Measurements from ENCODE around the gene SLC6A6.
"Not testable (repeated sequence)": the region's sequence is repeated elsewhere in the genome, so short reads cannot be mapped to it uniquely, and the experiment has no call there.

Gene SLC6A6

GRCh38 chr3:14404631-14405359 lies 2.4 kb downstream of the SLC6A6 start:
- no peaks in the 10 kb centered on the region for H3K27me3 ChIP-seq
- no peak for DNase-seq
- no peaks in the 10 kb centered on the region for H3K9me3 ChIP-seq
- no peaks in the 10 kb centered on the region; the same call in 1 of the 2 replicates for H3K36me3 ChIP-seq
- peak overlapping the region; percentile 74 for H3K4me3 ChIP-seq (ENCODE audit: low read depth, low read length)
- H3K4me1 ChIP-seq = no peaks in the 10 kb centered on the region
- TF ChIP-seq CTCF (IDR thresholded peaks at IDR 0.05; ENCODE audit: low read depth, low read length) = no peak

- Histone ChIP-seq H3K4me3 (ENCODE audit: low read depth, low read length) (no peak overlapping the region), H3K9me3 (no peaks in the 10 kb centered on the region), H3K36me3 (no peaks in the 10 kb centered on the region; the same call in 1 of the 2 replicates), H3K27me3 (no peaks in the 10 kb centered on the region), H3K4me1 (no peaks in the 10 kb centered on the region)
- no peak for TF ChIP-seq CTCF (IDR thresholded peaks at IDR 0.05; ENCODE audit: low read depth, low read length)
- DNase-seq = no peak
Observed at GRCh38 chr3:14405360-14406238, 3.2 kb downstream of the SLC6A6 start.

GRCh38 chr3:14406336-14406735 lies 3.9 kb downstream of the SLC6A6 start:
- H3K36me3 ChIP-seq = no peaks in the 10 kb centered on the region; the same call in 1 of the 2 replicates
- H3K4me3 ChIP-seq (ENCODE audit: low read depth, low read length) = no peak overlapping the region
- no peak for DNase-seq
- no peak for TF ChIP-seq CTCF (IDR thresholded peaks at IDR 0.05; ENCODE audit: low read depth, low read length)
- no peaks in the 10 kb centered on the region for H3K27me3 ChIP-seq
- H3K9me3 ChIP-seq = no peaks in the 10 kb centered on the region
- H3K4me1 ChIP-seq = no peaks in the 10 kb centered on the region

GRCh38 chr3:14406766-14407165 lies 4.4 kb downstream of the SLC6A6 start:
- no peak for DNase-seq
- no peaks in the 10 kb centered on the region for H3K9me3 ChIP-seq
- no peak for TF ChIP-seq CTCF (IDR thresholded peaks at IDR 0.05; ENCODE audit: low read depth, low read length)
- H3K4me3 ChIP-seq (ENCODE audit: low read depth, low read length) = no peak overlapping the region
- H3K27me3 ChIP-seq = no peaks in the 10 kb centered on the region
- H3K36me3 ChIP-seq = no peaks in the 10 kb centered on the region; the same call in 1 of the 2 replicates
- no peaks in the 10 kb centered on the region for H3K4me1 ChIP-seq

GRCh38 chr3:14407203-14407602 lies 4.8 kb downstream of the SLC6A6 start:
- H3K4me1 ChIP-seq = no peaks in the 10 kb centered on the region
- no peak overlapping the region for H3K4me3 ChIP-seq (ENCODE audit: low read depth, low read length)
- no peak for DNase-seq
- H3K27me3 ChIP-seq = no peaks in the 10 kb centered on the region
- no peaks in the 10 kb centered on the region for H3K9me3 ChIP-seq
- H3K36me3 ChIP-seq = no peaks in the 10 kb centered on the region; the same call in 1 of the 2 replicates
- TF ChIP-seq CTCF (IDR thresholded peaks at IDR 0.05; ENCODE audit: low read depth, low read length) = no peak

- not testable (repeated sequence) for H3K27me3 ChIP-seq; H3K4me1 ChIP-seq; H3K4me3 ChIP-seq (ENCODE audit: low read depth, low read length); H3K9me3 ChIP-seq; H3K36me3 ChIP-seq; DNase-seq
Observed at GRCh38 chr3:14409779-14410063, 7.3 kb downstream of the SLC6A6 start.

All from BE2C (cell line).